H1 (cell line): ENCODE measurements around the gene PDK4. TPM values are rescaled to one million over a fixed set of nuclear protein-coding genes. Genes with fewer than 3 reads are reported as not detected.

Experiments
- CTCF ChIA-PET: fragments of 300-600 bp; sonication (Branson Sonifier 250); formaldehyde crosslinking; loops from one replicate; lab custom pipeline; 2021; ENCODE audit not compliant: partially characterized antibody; lab: Charles Lee
- POLR2A ChIA-PET: fragments of 300-600 bp; sonication (Branson Sonifier 250); formaldehyde crosslinking; loops from one replicate; lab custom pipeline; 2021; ENCODE audit warnings: inconsistent platforms; ENCODE audit not compliant: partially characterized antibody; lab: Charles Lee
- DNase-seq, 2 experiments: peaks; one replicate each; pipeline versions ENCODE4 v3.0.0 to v3.0.0-alpha.2; 2010 to 2022; ENCODE audit warnings: low spot score in 2 of 2, low read depth in 1 of 2, mixed read lengths in 1 of 2
- FAIRE-seq: peaks from 2 replicates; lab custom pipeline; 2011; peaks lifted over from hg19 to GRCh38; lab: Jason Lieb, UNC
- H2AFZ ChIP-seq: 2 replicates; pipeline ENCODE4 v1.8.1; 2012; ENCODE audit warnings: low read length, inconsistent platforms
- H2AK5ac ChIP-seq: 2 replicates; pipeline ENCODE4 v1.6.1; 2013; ENCODE audit warnings: low read depth, low read length
- H2BK120ac ChIP-seq: replicated peaks from 2 replicates; pipeline ENCODE3; 2013; ENCODE audit warnings: low read depth, low read length, inconsistent platforms
- H2BK12ac ChIP-seq: 2 replicates; pipeline ENCODE4 v1.6.1; 2013; ENCODE audit warnings: low read depth, low read length
- H2BK15ac ChIP-seq: 2 replicates; pipeline ENCODE4 v1.6.1; 2013; ENCODE audit warnings: low read length
- H2BK20ac ChIP-seq: 2 replicates; pipeline ENCODE4 v1.6.1; 2013; ENCODE audit warnings: low read length
- H2BK5ac ChIP-seq: 2 replicates; pipeline ENCODE4 v1.6.1; 2013; ENCODE audit warnings: low read depth, low read length
- H3K14ac ChIP-seq: 2 replicates; pipeline ENCODE4 v1.6.1; 2013; ENCODE audit warnings: inconsistent platforms; ENCODE audit not compliant: insufficient read length
- H3K18ac ChIP-seq: 2 replicates; pipeline ENCODE4 v1.6.1; 2013; ENCODE audit warnings: low read length; ENCODE audit errors: extremely low read depth
- H3K23ac ChIP-seq: 2 replicates; pipeline ENCODE4 v1.6.1; 2013; ENCODE audit warnings: inconsistent platforms; ENCODE audit not compliant: insufficient read length
- H3K23me2 ChIP-seq: 2 replicates; pipeline ENCODE4 v1.6.1; 2013; ENCODE audit warnings: low read depth, low read length
- H3K27ac ChIP-seq: 2 replicates; pipeline ENCODE4 v1.6.1; 2011; ENCODE audit warnings: low read depth, low read length, inconsistent platforms
- H3K27me3 ChIP-seq, 4 experiments: replicated peaks in 1 of 4; 1 replicate in 1 of 4; 2 replicates in 3 of 4; pipeline versions ENCODE4 v1.6.1 to v1.8.1; 2011 to 2013; ENCODE audit warnings: low read length in 3 of 4, mild to moderate bottlenecking in 3 of 4, inconsistent platforms in 2 of 4, mixed read lengths in 2 of 4, moderate library complexity in 1 of 4; ENCODE audit not compliant: control insufficient read depth in 3 of 4, insufficient read depth in 3 of 4; ENCODE audit errors: extremely low read depth in 1 of 4
- H3K36me3 ChIP-seq, 4 experiments: 2 replicates each; pipeline versions ENCODE4 v1.6.1 to v1.8.1; 2011 to 2013; ENCODE audit warnings: mild to moderate bottlenecking in 4 of 4, low read length in 3 of 4, moderate library complexity in 2 of 4, control low read depth in 1 of 4, inconsistent platforms in 1 of 4; ENCODE audit not compliant: insufficient read depth in 4 of 4, control insufficient read depth in 2 of 4
- H3K4ac ChIP-seq: replicated peaks from 2 replicates; pipeline ENCODE3; 2013; ENCODE audit warnings: low read length, low read depth, mixed read lengths, inconsistent platforms; ENCODE audit not compliant: insufficient read length
- H3K4me1 ChIP-seq, 4 experiments: replicated peaks in 1 of 4; 1 replicate in 1 of 4; 2 replicates in 3 of 4; pipeline versions ENCODE4 v1.6.1 to v1.8.1; 2011 to 2013; ENCODE audit warnings: low read length in 3 of 4, inconsistent platforms in 2 of 4, mixed read lengths in 1 of 4; ENCODE audit not compliant: insufficient read depth in 4 of 4, control insufficient read depth in 3 of 4
- H3K4me2 ChIP-seq, 2 experiments: 2 replicates each; pipeline versions ENCODE4 v1.6.1 to v1.8.1; 2011 to 2013; ENCODE audit warnings: low read depth in 2 of 2, low read length in 2 of 2, control low read depth in 1 of 2, inconsistent platforms in 1 of 2, mild to moderate bottlenecking in 1 of 2; ENCODE audit not compliant: insufficient read depth in 1 of 2
- H3K4me3 ChIP-seq, 4 experiments: fragments of 200-600, 300-600 bp in 1 of 4; sonication (generic), shearing (Covaris generic), sonication (Bioruptor Twin) in 1 of 4; 2 replicates each; pipeline versions ENCODE4 v1.5.1 to v1.8.1; 2011 to 2016; ENCODE audit warnings: low read length in 4 of 4, low read depth in 3 of 4, control low read depth in 2 of 4, inconsistent platforms in 2 of 4, mild to moderate bottlenecking in 2 of 4, mixed read lengths in 1 of 4, moderate library complexity in 1 of 4; ENCODE audit not compliant: insufficient read depth in 2 of 4; ENCODE audit errors: extremely low read depth in 1 of 4
- H3K56ac ChIP-seq: replicated peaks from 2 replicates; pipeline ENCODE3; 2013; ENCODE audit warnings: low read depth, mild to moderate bottlenecking, mixed read lengths, low read length, inconsistent platforms; ENCODE audit not compliant: insufficient read length
- H3K79me1 ChIP-seq: 2 replicates; pipeline ENCODE4 v1.6.1; 2013; ENCODE audit warnings: low read depth, low read length, control low read depth
- H3K79me2 ChIP-seq, 2 experiments: 2 replicates each; pipeline versions ENCODE4 v1.6.1 to v1.8.1; 2012 to 2013; ENCODE audit warnings: low read length in 2 of 2, mild to moderate bottlenecking in 2 of 2, inconsistent platforms in 1 of 2; ENCODE audit not compliant: insufficient read depth in 2 of 2, control insufficient read depth in 1 of 2
- H3K9ac ChIP-seq, 4 experiments: replicated peaks in 1 of 4; 1 replicate in 1 of 4; 2 replicates in 3 of 4; pipeline versions ENCODE4 v1.6.1 to v1.8.1; 2011 to 2013; ENCODE audit warnings: low read depth in 3 of 4, low read length in 3 of 4, control low read depth in 2 of 4, mild to moderate bottlenecking in 2 of 4, moderate library complexity in 2 of 4, inconsistent platforms in 1 of 4; ENCODE audit errors: extremely low read depth in 1 of 4
- H3K9me3 ChIP-seq, 2 experiments: 2 replicates each; pipeline versions ENCODE4 v1.6.1 to v1.8.1; 2012 to 2013; ENCODE audit warnings: mild to moderate bottlenecking in 2 of 2, moderate library complexity in 2 of 2, control low read depth in 1 of 2, inconsistent platforms in 1 of 2, low read depth in 1 of 2, low read length in 1 of 2, mixed read lengths in 1 of 2; ENCODE audit not compliant: insufficient read depth in 2 of 2
- H4K20me1 ChIP-seq, 2 experiments: replicated peaks in 1 of 2; 2 replicates each; pipeline versions ENCODE3 to v1.8.1; 2011 to 2013; ENCODE audit warnings: inconsistent platforms in 2 of 2, low read length in 2 of 2, mild to moderate bottlenecking in 1 of 2; ENCODE audit not compliant: insufficient read depth in 2 of 2, control insufficient read depth in 1 of 2
- H4K5ac ChIP-seq: 2 replicates; pipeline ENCODE4 v1.6.1; 2013; ENCODE audit warnings: low read length, low read depth, mixed read lengths, inconsistent platforms; ENCODE audit not compliant: insufficient read length
- H4K8ac ChIP-seq: 2 replicates; pipeline ENCODE4 v1.8.0; 2013; ENCODE audit warnings: mild to moderate bottlenecking, moderate library complexity, low read length, inconsistent platforms; ENCODE audit not compliant: insufficient read depth; ENCODE audit errors: extremely low read depth
- H4K91ac ChIP-seq: replicated peaks from 2 replicates; pipeline ENCODE3; 2013; ENCODE audit warnings: low read length, mixed read lengths, inconsistent platforms; ENCODE audit not compliant: insufficient read length
- CHD1 ChIP-seq: IDR thresholded peaks from 2 replicates; pipeline ENCODE4 v1.6.1; 2012; ENCODE audit warnings: low read depth, low read length, improper control_type of control experiment
- FOSL1 ChIP-seq: IDR thresholded peaks from 2 replicates; pipeline ENCODE4 v1.6.1; 2011; ENCODE audit warnings: mild to moderate bottlenecking, low read depth, low read length, moderate library complexity; ENCODE audit not compliant: insufficient read depth
- GABPA ChIP-seq: IDR thresholded peaks from 2 replicates; pipeline ENCODE4 v1.6.1; 2011; ENCODE audit warnings: mild to moderate bottlenecking, low read length, moderate library complexity, borderline replicate concordance; ENCODE audit not compliant: insufficient read depth
- JUND ChIP-seq: IDR thresholded peaks from 2 replicates; pipeline ENCODE4 v1.6.1; 2011; ENCODE audit warnings: mild to moderate bottlenecking, improper control_type of control experiment, low read length
- KDM4A ChIP-seq: IDR thresholded peaks from one replicate; pipeline ENCODE4 v1.7.1; 2012; ENCODE audit warnings: low read depth, mild to moderate bottlenecking, moderate library complexity, low read length, inconsistent platforms; ENCODE audit not compliant: severe bottlenecking
- POLR2AphosphoS5 ChIP-seq: IDR thresholded peaks from 2 replicates; pipeline ENCODE4 v1.6.1; 2011; ENCODE audit warnings: low read depth, low read length
- RAD21 ChIP-seq, 2 experiments: IDR thresholded peaks in 1 of 2; conservative IDR thresholded peaks in 1 of 2; 2 replicates each; pipeline ENCODE4 v1.6.1; 2011; ENCODE audit warnings: low read depth in 2 of 2, low read length in 2 of 2, improper control_type of control experiment in 1 of 2, inconsistent platforms in 1 of 2, mild to moderate bottlenecking in 1 of 2, moderate library complexity in 1 of 2
- SIN3A ChIP-seq, 2 experiments: IDR thresholded peaks in 1 of 2; conservative IDR thresholded peaks in 1 of 2; 2 replicates each; pipeline ENCODE4 v1.6.1; 2011 to 2012; ENCODE audit warnings: low read length in 2 of 2, improper control_type of control experiment in 1 of 2, low read depth in 1 of 2, mild to moderate bottlenecking in 1 of 2
- SP4 ChIP-seq: IDR thresholded peaks from 2 replicates; pipeline ENCODE4 v1.6.1; 2012; ENCODE audit warnings: low read length, inconsistent platforms
- TBP ChIP-seq: IDR thresholded peaks from 2 replicates; pipeline ENCODE4 v1.6.1; 2011; ENCODE audit warnings: low read depth, low read length, improper control_type of control experiment
- TCF12 ChIP-seq: IDR thresholded peaks from 2 replicates; pipeline ENCODE4 v1.6.1; 2011; ENCODE audit warnings: low read depth, mild to moderate bottlenecking, low read length
- WGBS, 2 experiments: shearing (Covaris generic) in 1 of 2; methylation state at CpG; one replicate each; pipeline versions ENCODE4 v1.1.6 to v1.1.7; 2013 to 2015; ENCODE audit warnings: low lambda C conversion rate in 2 of 2, mixed read lengths in 2 of 2, inconsistent platforms in 1 of 2, low coverage in 1 of 2, missing lambda C conversion rate in 1 of 2; ENCODE audit not compliant: insufficient replicate concordance in 2 of 2, insufficient coverage in 1 of 2, insufficient read length in 1 of 2; ENCODE audit errors: extremely low coverage in 1 of 2, missing lambda C conversion rate in 1 of 2; 5-methylcytosine and 5-hydroxymethylcytosine counted together
- polyA plus RNA-seq, 7 experiments: library from polyadenylated mRNA; depleted of rRNA in 3 of 7; stranded (reverse) in 5 of 7; unstranded in 2 of 7; fragments of >200 nt in 5 of 7; fragments of 200-250 nt in 2 of 7; gene quantifications; 1 replicate in 5 of 7; 2 replicates in 1 of 7; 4 replicates in 1 of 7; pipeline versions ENCODE4 v1.2.1 to v1.2.3, GENCODE V29; 2011 to 2013; ENCODE audit warnings: missing spikeins in 2 of 7, mixed read lengths in 2 of 7
- total RNA-seq: library from RNA; stranded (reverse); fragmentation: NEBNext Ultra II Directional; extraction: Animal tissue kit (Norgen Biotek cat#: 25700); gene quantifications from 2 replicates; pipeline ENCODE4 v1.2.1, GENCODE V29; 2021

Gene PDK4
- total and polyA plus RNA-seq, 2 of the 8 experiments (the other 6 are each of a cell fraction or from before 2014, with no cell fraction given): 0.26 TPM; not detected in 1

DNA sequence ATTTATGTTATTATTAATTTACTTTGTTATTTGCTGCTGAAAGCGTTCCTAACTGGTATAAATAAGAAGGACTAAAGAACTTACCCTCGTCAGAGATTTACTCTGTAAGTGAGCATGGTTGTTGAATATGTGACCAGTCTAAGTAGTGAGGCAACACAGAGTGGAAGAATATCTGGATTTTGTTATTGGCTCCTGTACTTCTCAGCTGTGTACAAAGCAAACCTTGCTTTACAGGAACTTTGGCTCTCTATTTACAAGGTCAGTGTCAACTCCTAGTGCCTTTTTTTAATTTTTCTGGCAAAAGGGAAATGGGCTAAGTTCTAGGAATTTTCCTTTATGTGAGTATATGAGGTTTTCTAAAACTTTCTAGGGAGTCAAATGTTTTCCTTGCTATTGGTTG, 35.6 kb downstream of the PDK4 start:
- Histone ChIP-seq H3K18ac (no peak overlapping the region), H3K27me3 (peaks cover 0 to 2% (median 0%) of the 10 kb centered on the region in 4 experiments; a peak in 1 of 7 replicates), H2BK12ac (no peak overlapping the region), H3K9me3 (no peaks in the 10 kb centered on the region), H3K9ac (no peak overlapping the region), H3K36me3 (no peaks in the 10 kb centered on the region), H2AK5ac (no peak overlapping the region), H3K4ac (no peak overlapping the region), H3K79me2 (no peaks in the 10 kb centered on the region), H4K8ac (no peak overlapping the region), H4K5ac (no peak overlapping the region), H3K23ac (no peak overlapping the region), H3K4me1 (no peaks in the 10 kb centered on the region), H3K23me2 (no peaks in the 10 kb centered on the region), H2BK15ac (no peak overlapping the region), H3K79me1 (no peaks in the 10 kb centered on the region), H2BK20ac (no peak overlapping the region), H3K4me3 (no peak overlapping the region), H2BK120ac (no peak overlapping the region), H2BK5ac (no peak overlapping the region), H3K14ac (no peak overlapping the region), H3K56ac (no peak overlapping the region), H3K4me2 (no peak overlapping the region), H4K91ac (no peak overlapping the region), H4K20me1 (no peaks in the 10 kb centered on the region), H2AFZ (no peak overlapping the region), H3K27ac (no peak overlapping the region)
- DNase-seq (no peak), FAIRE-seq (no peak)
- ChIA-PET POLR2A (no interaction called here), CTCF (interaction anchor here (1.4 to 1.5 kb wide), 2 partner anchors 10 to 14 kb away, joined by 3 to 4 read pairs; no protein-coding TSS in a partner anchor)
- TF ChIP-seq SIN3A (conservative IDR thresholded peaks at IDR 0.05 in 1 of 2, IDR thresholded peaks at IDR 0.05 in 1 of 2; ENCODE audit: low read depth in 1 of 2, low read length in 2 of 2) (no peak), GABPA (no peak), CHD1 (no peak), FOSL1 (no peak), SP4 (no peak), TCF12 (no peak), RAD21 (IDR thresholded peaks at IDR 0.05 in 1 of 2, conservative IDR thresholded peaks at IDR 0.05 in 1 of 2; ENCODE audit: low read depth in 2 of 2, low read length in 2 of 2) (no peak), POLR2AphosphoS5 (no peak), JUND (no peak), TBP (no peak), KDM4A (no peak)
- WGBS, 2 experiments: 80% methylated on average over 2 of the region's 2 CpGs; no CpG with 5 or more reads in 1 of the 2 experiments
